Endothelial cell (in vitro differentiated cells): ENCODE data around the gene MOB3B. TPM values are rescaled to one million over a fixed set of nuclear protein-coding genes. Genes with fewer than 3 reads are reported as not detected.
A peak's percentile ranks its signal among the peaks of the same experiment; 100 is the strongest.

Source experiments
- DNase-seq: peaks from one replicate; pipeline ENCODE4 v3.0.0; 2021; ENCODE audit warnings: low spot score
- H3K27ac Mint-ChIP-seq: one replicate; pipeline ENCODE4 v1.8.0; 2021; ENCODE audit warnings: mixed read lengths, inconsistent platforms; ENCODE audit not compliant: unreplicated experiment
- H3K27me3 Mint-ChIP-seq: one replicate; pipeline ENCODE4 v1.8.0; 2021; ENCODE audit warnings: mild to moderate bottlenecking, moderate library complexity, mixed read lengths, inconsistent platforms; ENCODE audit not compliant: unreplicated experiment
- H3K36me3 Mint-ChIP-seq: one replicate; pipeline ENCODE4 v1.8.0; 2021; ENCODE audit warnings: mild to moderate bottlenecking, low read depth, mixed read lengths, inconsistent platforms; ENCODE audit not compliant: unreplicated experiment
- H3K4me1 Mint-ChIP-seq: one replicate; pipeline ENCODE4 v1.8.0; 2021; ENCODE audit warnings: mild to moderate bottlenecking, mixed read lengths, inconsistent platforms; ENCODE audit not compliant: unreplicated experiment
- H3K4me3 Mint-ChIP-seq: one replicate; pipeline ENCODE4 v1.8.0; 2021; ENCODE audit warnings: mild to moderate bottlenecking, mixed read lengths, inconsistent platforms; ENCODE audit not compliant: unreplicated experiment
- H3K9me3 Mint-ChIP-seq: one replicate; pipeline ENCODE4 v1.8.0; 2021; ENCODE audit warnings: mixed read lengths, inconsistent platforms; ENCODE audit not compliant: unreplicated experiment
- CTCF ChIP-seq: fragments of 200-600 bp; sonication (generic); IDR thresholded peaks from one replicate; pipeline ENCODE4 v1.5.0; 2021; ENCODE audit warnings: antibody characterized with exemption; ENCODE audit not compliant: unreplicated experiment
- total RNA-seq: library from RNA; stranded (reverse); fragmentation: NEBNext Ultra II Directional; extraction: Animal tissue kit (Norgen Biotek cat#: 25700); gene quantifications from one replicate; pipeline ENCODE4 v1.2.1, GENCODE V29; 2021; ENCODE audit not compliant: unreplicated experiment

MOB3B gene
- total RNA-seq, 1 donor from 2014 or later = 6.4 TPM

- Mint-ChIP-seq H3K27ac (no peak overlapping the region), H3K4me1 (peaks cover 23% of the 10 kb centered on the region), H3K9me3 (no peaks in the 10 kb centered on the region)
These were observed 157.0 kb downstream of the MOB3B start for GRCh38 chr9:27372615-27373014.

GRCh38 chr9:27371382-27371781 lies 158.2 kb downstream of the MOB3B start:
- TF ChIP-seq CTCF = no peak
- no peaks in the 10 kb centered on the region for H3K9me3 Mint-ChIP-seq
- H3K27me3 Mint-ChIP-seq = no peaks in the 10 kb centered on the region
- peak overlapping the region; percentile 6 for H3K27ac Mint-ChIP-seq
- H3K36me3 Mint-ChIP-seq = no peaks in the 10 kb centered on the region
- peaks cover 23% of the 10 kb centered on the region for H3K4me1 Mint-ChIP-seq
- no peak for DNase-seq
- H3K4me3 Mint-ChIP-seq = no peak overlapping the region

More at GRCh38 chr9:27372615-27373014, 157.0 kb downstream of the MOB3B start:
- no peak overlapping the region for H3K4me3 Mint-ChIP-seq
- no peak for TF ChIP-seq CTCF
- no peak for DNase-seq
- no peaks in the 10 kb centered on the region for H3K36me3 Mint-ChIP-seq
- H3K27me3 Mint-ChIP-seq = no peaks in the 10 kb centered on the region

DNA sequence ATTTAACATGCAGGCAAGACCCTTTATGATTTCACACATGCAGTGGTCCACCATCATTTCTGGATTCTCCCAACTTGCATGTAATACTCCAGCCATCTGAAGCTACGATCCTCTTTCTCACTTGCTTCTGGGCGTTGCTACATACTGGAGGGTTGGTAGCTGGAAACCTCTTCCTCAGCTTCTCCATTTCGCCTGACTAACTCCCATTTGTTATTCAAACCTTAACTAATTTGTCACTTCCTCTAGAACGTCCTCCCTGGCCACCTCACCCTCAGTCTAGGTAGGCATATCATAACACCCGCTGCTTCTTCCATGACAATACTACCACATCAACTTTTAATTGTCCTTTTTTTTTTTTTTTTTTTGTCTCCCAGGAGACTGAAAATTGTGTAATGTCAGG lies 160.0 kb downstream of the MOB3B start:
- TF ChIP-seq CTCF = no peak
- Mint-ChIP-seq H3K4me3 (no peak overlapping the region), H3K36me3 (no peaks in the 10 kb centered on the region), H3K9me3 (no peaks in the 10 kb centered on the region), H3K4me1 (peaks cover 23% of the 10 kb centered on the region), H3K27ac (no peak overlapping the region), H3K27me3 (no peaks in the 10 kb centered on the region)
- no peak for DNase-seq

GRCh38 chr9:27368316-27368985 lies 161.2 kb downstream of the MOB3B start:
- Mint-ChIP-seq H3K27ac (no peak overlapping the region), H3K27me3 (no peaks in the 10 kb centered on the region), H3K4me3 (no peak overlapping the region), H3K9me3 (no peaks in the 10 kb centered on the region), H3K4me1 (peaks cover 23% of the 10 kb centered on the region), H3K36me3 (no peaks in the 10 kb centered on the region)
- DNase-seq = no peak
- TF ChIP-seq CTCF = no peak

GRCh38 chr9:27367921-27368315 lies 161.7 kb downstream of the MOB3B start:
- no peak for DNase-seq
- H3K36me3 Mint-ChIP-seq = no peaks in the 10 kb centered on the region
- no peak for TF ChIP-seq CTCF
- H3K9me3 Mint-ChIP-seq = no peaks in the 10 kb centered on the region
- H3K4me3 Mint-ChIP-seq = no peak overlapping the region
- H3K4me1 Mint-ChIP-seq = peaks cover 23% of the 10 kb centered on the region
- no peaks in the 10 kb centered on the region for H3K27me3 Mint-ChIP-seq
- H3K27ac Mint-ChIP-seq = no peak overlapping the region
